GM12878 (cell line): Measurements from ENCODE around the gene RGS1. TPM values are rescaled to one million over a fixed set of nuclear protein-coding genes. Genes with fewer than 3 reads are reported as not detected.

Experiments used
- ATAC-seq: fragments of 200-7000 bp; cut with Tn5 transposase; 3 replicates; pipeline ENCODE4 v1.9.1; 2020; ENCODE audit warnings: mild to moderate bottlenecking, moderate library complexity
- BruUV-seq: library from RNA; stranded (reverse); fragments of 400-500 nt; replicated peaks from 2 replicates; lab custom pipeline; 2021; lab: Mats Ljungman, UMichigan
- CTCF ChIA-PET: fragments of 300-600 bp; sonication (Branson Sonifier 250); formaldehyde crosslinking; extraction: SDS; loops from one replicate; lab custom pipeline; 2021; ENCODE audit warnings: inconsistent platforms; lab: Yijun Ruan, JAX
- POLR2A ChIA-PET: fragments of 350-600 bp; formaldehyde crosslinking; extraction: SDS; loops from one replicate; lab custom pipeline; 2021; ENCODE audit warnings: inconsistent platforms; lab: Charles Lee
- RAD21 ChIA-PET: fragments of 300-600 bp; sonication (Branson Sonifier 250); formaldehyde crosslinking; loops from one replicate; lab custom pipeline; 2023; ENCODE audit warnings: antibody characterized with exemption; ENCODE audit not compliant: unreplicated experiment; lab: Charles Lee
- SMC1A ChIA-PET: fragments of 300-600 bp; sonication (Branson Sonifier 250); formaldehyde crosslinking; loops from one replicate; lab custom pipeline; 2023; ENCODE audit not compliant: unreplicated experiment, uncharacterized antibody; lab: Charles Lee
- DNase-seq: peaks from one replicate; pipeline ENCODE4 v3.0.0-alpha.2; 2011; ENCODE audit warnings: low read depth, low spot score
- FAIRE-seq: peaks from 3 replicates; lab custom pipeline; 2011; peaks lifted over from hg19 to GRCh38; lab: Jason Lieb, UNC
- H2AFZ ChIP-seq: 2 replicates; pipeline ENCODE4 v1.6.0; 2011; ENCODE audit warnings: low read depth, low read length, control low read depth; ENCODE audit not compliant: control insufficient read depth
- H3K27ac ChIP-seq: 2 replicates; pipeline ENCODE4 v1.5.1; 2011; ENCODE audit warnings: control low read depth; ENCODE audit not compliant: control insufficient read depth, insufficient read depth
- H3K27me3 ChIP-seq, 2 experiments: replicated peaks in 1 of 2; 2 replicates each; pipeline versions ENCODE4 v1.6.0 to v1.6.1; 2011; ENCODE audit warnings: low read length in 1 of 2; ENCODE audit not compliant: control insufficient read depth in 2 of 2, insufficient read depth in 2 of 2
- H3K36me3 ChIP-seq, 2 experiments: 2 replicates each; pipeline ENCODE4 v1.5.1; 2011; ENCODE audit warnings: low read length in 1 of 2; ENCODE audit not compliant: control insufficient read depth in 2 of 2, insufficient read depth in 2 of 2
- H3K4me1 ChIP-seq: 2 replicates; pipeline ENCODE4 v1.6.1; 2011; ENCODE audit warnings: mild to moderate bottlenecking, low read length, moderate library complexity, mixed read lengths; ENCODE audit not compliant: control insufficient read depth, insufficient read depth
- H3K4me2 ChIP-seq: 2 replicates; pipeline ENCODE4 v1.6.0; 2011; ENCODE audit warnings: control low read depth; ENCODE audit not compliant: control insufficient read depth, insufficient read depth
- H3K4me3 ChIP-seq: fragments of 200-600 bp; sonication (generic); 2 replicates; pipeline ENCODE4 v1.5.1; 2016
- H3K79me2 ChIP-seq: 2 replicates; pipeline ENCODE4 v1.6.0; 2011; ENCODE audit warnings: low read length; ENCODE audit not compliant: control insufficient read depth, insufficient read depth
- H3K9ac ChIP-seq: 2 replicates; pipeline ENCODE4 v1.8.0; 2011; ENCODE audit warnings: low read length, control low read depth, mixed read lengths; ENCODE audit not compliant: control insufficient read depth, insufficient read depth
- H3K9me3 ChIP-seq: replicated peaks from 3 replicates; pipeline ENCODE4 v1.5.1; 2011; ENCODE audit warnings: mild to moderate bottlenecking, low read length; ENCODE audit not compliant: control insufficient read depth, insufficient read depth
- H4K20me1 ChIP-seq: 2 replicates; pipeline ENCODE4 v1.6.0; 2011; ENCODE audit not compliant: control insufficient read depth, insufficient read depth
- CTCF ChIP-seq, 3 experiments: IDR thresholded peaks in 2 of 3; conservative IDR thresholded peaks in 1 of 3; 2 replicates each; pipeline ENCODE4 v1.5.1; 2011; ENCODE audit warnings: low read depth in 3 of 3, low read length in 3 of 3, mild to moderate bottlenecking in 3 of 3, control low read depth in 2 of 3, moderate library complexity in 2 of 3, inconsistent platforms in 1 of 3, mixed read lengths in 1 of 3; ENCODE audit not compliant: control insufficient read depth in 2 of 3, insufficient read depth in 1 of 3; ENCODE audit errors: extremely low read depth in 1 of 3
- MEF2B ChIP-seq: fragments of 450-650 bp; IDR thresholded peaks from 2 replicates; pipeline ENCODE4 v1.6.1; 2018; ENCODE audit warnings: mild to moderate bottlenecking, moderate library complexity; ENCODE audit not compliant: partially characterized antibody, poor library complexity, severe bottlenecking
- PKNOX1 ChIP-seq: fragments of 450-650 bp; IDR thresholded peaks from 2 replicates; pipeline ENCODE4 v1.6.1; 2016; ENCODE audit warnings: mild to moderate bottlenecking
- POLR2A ChIP-seq: IDR thresholded peaks from 2 replicates; pipeline ENCODE4 v1.6.1; 2011; ENCODE audit warnings: low read depth, mild to moderate bottlenecking, low read length
- RAD21 ChIP-seq: IDR thresholded peaks from 2 replicates; pipeline ENCODE4 v1.6.1; 2011; ENCODE audit warnings: mild to moderate bottlenecking, low read depth, low read length, moderate library complexity; ENCODE audit not compliant: insufficient read depth
- RAD51 ChIP-seq: fragments of 450-650 bp; IDR thresholded peaks from 2 replicates; pipeline ENCODE4 v1.6.1; 2016; ENCODE audit warnings: moderate library complexity, mild to moderate bottlenecking, inconsistent platforms
- SKIL ChIP-seq: fragments of 450-650 bp; IDR thresholded peaks from 2 replicates; pipeline ENCODE4 v1.6.1; 2017; ENCODE audit warnings: mild to moderate bottlenecking, low read depth, inconsistent platforms; ENCODE audit not compliant: poor library complexity, severe bottlenecking
- SMC3 ChIP-seq: IDR thresholded peaks from 2 replicates; pipeline ENCODE4 v1.6.1; 2011; ENCODE audit warnings: low read length, improper control_type of control experiment, borderline replicate concordance
- TBL1XR1 ChIP-seq: IDR thresholded peaks from 2 replicates; pipeline ENCODE4 v1.6.1; 2012; ENCODE audit warnings: low read depth, low read length, improper control_type of control experiment
- TCF7 ChIP-seq: IDR thresholded peaks from 2 replicates; pipeline ENCODE4 v1.6.1; 2014; ENCODE audit warnings: antibody characterized with exemption, borderline replicate concordance
- ZNF217 ChIP-seq: fragments of 450-650 bp; IDR thresholded peaks from 2 replicates; pipeline ENCODE4 v1.6.1; 2017; ENCODE audit warnings: antibody characterized with exemption, mild to moderate bottlenecking
- ZNF622 ChIP-seq: fragments of 450-650 bp; IDR thresholded peaks from 2 replicates; pipeline ENCODE4 v1.6.1; 2017; ENCODE audit warnings: mild to moderate bottlenecking, inconsistent platforms
- WGBS: methylation state at CpG from one replicate; pipeline ENCODE4 v1.1.6; 2016; ENCODE audit warnings: low lambda C conversion rate; ENCODE audit not compliant: insufficient replicate concordance, insufficient coverage; ENCODE audit errors: missing lambda C conversion rate; 5-methylcytosine and 5-hydroxymethylcytosine counted together
- in situ Hi-C: fragments of 300-500 bp; cut with MboI; formaldehyde crosslinking; loops from 9 replicates; pipeline ENCODE4 v1.14.3; 2018; ENCODE audit warnings: mixed read lengths
- intact Hi-C: fragments of 100-400 bp; cut with micrococcal nuclease; formaldehyde crosslinking; loops from one replicate; pipeline ENCODE4 v1.14.2; 2022; ENCODE audit not compliant: unreplicated experiment
- polyA plus RNA-seq, 11 experiments: library from polyadenylated mRNA; depleted of rRNA in 4 of 11; unstranded in 6 of 11; stranded (reverse) in 5 of 11; fragments of >200 nt; fragmentation: Nextera tagmentation in 4 of 11; fragmentation: Illumina TruSeq in 1 of 11; extraction: Ambion mirVana in 4 of 11; extraction: Trizol in 1 of 11; gene quantifications; 1 replicate in 1 of 11; 2 replicates in 10 of 11; pipeline versions ENCODE4 v1.2.1 to v1.2.3, GENCODE V29; 2011 to 2016; ENCODE audit warnings: inconsistent platforms in 2 of 11, missing spikeins in 2 of 11, low read depth in 1 of 11
- total RNA-seq, 4 experiments: library from RNA; depleted of rRNA in 3 of 4; stranded (reverse); fragments of >200 nt in 3 of 4; fragmentation: Illumina TruSeq in 1 of 4; extraction: Trizol in 1 of 4; gene quantifications; 2 replicates each; pipeline versions ENCODE4 v1.2.1 to v1.2.3, GENCODE V29; 2013 to 2021
- TF ChIP-seq, protein P1 (sequence below): IDR thresholded peaks from 2 replicates; pipeline ENCODE4 v1.6.1; 2011; ENCODE audit warnings: borderline replicate concordance, low read depth, mild to moderate bottlenecking, moderate library complexity, low read length; ENCODE audit not compliant: insufficient read depth, poor library complexity, severe bottlenecking

The RGS1 gene
- total and polyA plus RNA-seq, 10 of the 15 experiments (the other 5 are each of a cell fraction or from before 2014, with no cell fraction given) = 20.7 to 882 (median 45.9) TPM

- WGBS = 14% methylated on average over 3 of the region's 3 CpGs
- no TSS peak for BruUV-seq
- TF ChIP-seq TCF7 (no peak), TBL1XR1 (no peak), ZNF217 (no peak), SMC3 (peak; percentile 82; the same call in 1 of the 2 replicates), POLR2A (no peak), MEF2B (peak; percentile 25), ZNF622 (no peak), SKIL (peak; percentile 37), RAD21 (peak; percentile 83), RAD51 (peak; percentile 75), PKNOX1 (peak; percentile 60), CTCF (IDR thresholded peaks at IDR 0.05 in 2 of 3, conservative IDR thresholded peaks at IDR 0.05 in 1 of 3; ENCODE audit: control insufficient read depth in 2 of 3, extremely low read depth in 1 of 3, insufficient read depth in 1 of 3, low read depth in 3 of 3, low read length in 3 of 3) (peak; percentile 41 to 55 (median 42); a peak in 4 of 6 replicates)
- TF ChIP-seq, protein P1, sequence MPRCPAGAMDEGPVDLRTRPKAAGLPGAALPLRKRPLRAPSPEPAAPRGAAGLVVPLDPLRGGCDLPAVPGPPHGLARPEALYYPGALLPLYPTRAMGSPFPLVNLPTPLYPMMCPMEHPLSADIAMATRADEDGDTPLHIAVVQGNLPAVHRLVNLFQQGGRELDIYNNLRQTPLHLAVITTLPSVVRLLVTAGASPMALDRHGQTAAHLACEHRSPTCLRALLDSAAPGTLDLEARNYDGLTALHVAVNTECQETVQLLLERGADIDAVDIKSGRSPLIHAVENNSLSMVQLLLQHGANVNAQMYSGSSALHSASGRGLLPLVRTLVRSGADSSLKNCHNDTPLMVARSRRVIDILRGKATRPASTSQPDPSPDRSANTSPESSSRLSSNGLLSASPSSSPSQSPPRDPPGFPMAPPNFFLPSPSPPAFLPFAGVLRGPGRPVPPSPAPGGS = no peak
- Histone ChIP-seq H3K27me3 (no peaks in the 10 kb centered on the region), H2AFZ (no peak overlapping the region; the same call in 1 of the 2 replicates), H4K20me1 (no peaks in the 10 kb centered on the region), H3K9ac (no peak overlapping the region), H3K4me3 (no peak overlapping the region), H3K4me1 (peaks cover 19% of the 10 kb centered on the region), H3K9me3 (no peaks in the 10 kb centered on the region), H3K36me3 (no peaks in the 10 kb centered on the region), H3K27ac (no peak overlapping the region), H3K4me2 (peak overlapping the region; percentile 9; the same call in 1 of the 2 replicates), H3K79me2 (no peaks in the 10 kb centered on the region; the same call in 1 of the 2 replicates)
- RAD21 ChIA-PET = interaction anchor here (0.6 to 4.7 kb wide), 31 partner anchors 9 to 533 kb away, joined by 3 to 174 read pairs (median 5); no protein-coding TSS in a partner anchor
- intact Hi-C loops (loop anchor here (5.0 to 10.0 kb wide), 2 partner anchors 197 to 404 kb away; partner anchors contain the start of gene RGS2), in situ Hi-C loops (no loop called here)
- DNase-seq (no peak), FAIRE-seq (no peak), ATAC-seq (no peak)
- CTCF ChIA-PET = interaction anchor here (0.6 to 9.6 kb wide), 30 partner anchors 11 to 488 kb away, joined by 3 to 211 read pairs (median 5); no protein-coding TSS in a partner anchor
- SMC1A ChIA-PET = interaction anchor here (0.8 to 12.1 kb wide), 28 partner anchors 14 to 411 kb away, joined by 3 to 255 read pairs (median 7); no protein-coding TSS in a partner anchor
- POLR2A ChIA-PET = interaction anchor here (0.8 to 1.4 kb wide), 4 partner anchors 64 to 133 kb away, joined by 3 to 4 read pairs (median 4); no protein-coding TSS in a partner anchor
These were observed 34.7 kb downstream of the RGS1 start for GRCh38 chr1:192610112-192610889.
